ENCODE data around the gene CAMKMT. TPM values are rescaled to one million over a fixed set of nuclear protein-coding genes. Genes with fewer than 3 reads are reported as not detected.

CAMKMT gene
- total RNA-seq, 1 donor from 2014 or later: 5.8 TPM

- H3K27me3 ChIP-seq (ENCODE audit: control insufficient read depth, insufficient read depth, low read length): no peaks in the 10 kb centered on the region
- no peak for DNase-seq (ENCODE audit: low read depth)
- no peak for TF ChIP-seq CTCF (IDR thresholded peaks at IDR 0.05; ENCODE audit: insufficient read depth, low read length, poor library complexity, severe bottlenecking)
- no peaks in the 10 kb centered on the region for H3K36me3 ChIP-seq (ENCODE audit: control insufficient read depth, insufficient read depth, low read length)
- H3K4me3 ChIP-seq (ENCODE audit: low read depth, low read length): no peak overlapping the region
These were observed 118.3 kb downstream of the CAMKMT start for GRCh38 chr2:44480068-44480467.

- Histone ChIP-seq H3K27me3 (ENCODE audit: control insufficient read depth, insufficient read depth, low read length) (no peaks in the 10 kb centered on the region), H3K4me3 (ENCODE audit: low read depth, low read length) (no peak overlapping the region), H3K36me3 (ENCODE audit: control insufficient read depth, insufficient read depth, low read length) (no peaks in the 10 kb centered on the region)
- TF ChIP-seq CTCF (IDR thresholded peaks at IDR 0.05; ENCODE audit: insufficient read depth, low read length, poor library complexity, severe bottlenecking): no peak
- DNase-seq (ENCODE audit: low read depth): no peak
These were observed 125.3 kb downstream of the CAMKMT start for GRCh38 chr2:44487052-44487451.

GRCh38 chr2:44490726-44491125 is 129.0 kb downstream of the CAMKMT start:
- no peak for TF ChIP-seq CTCF (IDR thresholded peaks at IDR 0.05; ENCODE audit: insufficient read depth, low read length, poor library complexity, severe bottlenecking)
- H3K36me3 ChIP-seq (ENCODE audit: control insufficient read depth, insufficient read depth, low read length): no peaks in the 10 kb centered on the region
- DNase-seq (ENCODE audit: low read depth): no peak
- H3K4me3 ChIP-seq (ENCODE audit: low read depth, low read length): no peak overlapping the region
- H3K27me3 ChIP-seq (ENCODE audit: control insufficient read depth, insufficient read depth, low read length): no peaks in the 10 kb centered on the region

GRCh38 chr2:44494006-44494405 is 132.3 kb downstream of the CAMKMT start:
- TF ChIP-seq CTCF (IDR thresholded peaks at IDR 0.05; ENCODE audit: insufficient read depth, low read length, poor library complexity, severe bottlenecking): no peak
- no peaks in the 10 kb centered on the region for H3K36me3 ChIP-seq (ENCODE audit: control insufficient read depth, insufficient read depth, low read length)
- H3K4me3 ChIP-seq (ENCODE audit: low read depth, low read length): no peak overlapping the region
- no peak for DNase-seq (ENCODE audit: low read depth)
- H3K27me3 ChIP-seq (ENCODE audit: control insufficient read depth, insufficient read depth, low read length): no peaks in the 10 kb centered on the region

GRCh38 chr2:44495035-44495434 is 133.3 kb downstream of the CAMKMT start:
- Histone ChIP-seq H3K27me3 (ENCODE audit: control insufficient read depth, insufficient read depth, low read length) (no peaks in the 10 kb centered on the region), H3K4me3 (ENCODE audit: low read depth, low read length) (no peak overlapping the region), H3K36me3 (ENCODE audit: control insufficient read depth, insufficient read depth, low read length) (no peaks in the 10 kb centered on the region)
- no peak for TF ChIP-seq CTCF (IDR thresholded peaks at IDR 0.05; ENCODE audit: insufficient read depth, low read length, poor library complexity, severe bottlenecking)
- DNase-seq (ENCODE audit: low read depth): no peak

- no peak for TF ChIP-seq CTCF (IDR thresholded peaks at IDR 0.05; ENCODE audit: insufficient read depth, low read length, poor library complexity, severe bottlenecking)
- Histone ChIP-seq H3K27me3 (ENCODE audit: control insufficient read depth, insufficient read depth, low read length) (no peaks in the 10 kb centered on the region), H3K4me3 (ENCODE audit: low read depth, low read length) (no peak overlapping the region)
These were observed 133.8 kb downstream of the CAMKMT start for GRCh38 chr2:44495544-44495943.

More at GRCh38 chr2:44495544-44495943, 133.8 kb downstream of the CAMKMT start:
- DNase-seq (ENCODE audit: low read depth): no peak
- H3K36me3 ChIP-seq (ENCODE audit: control insufficient read depth, insufficient read depth, low read length): no peaks in the 10 kb centered on the region

Measured in kidney epithelial cell (primary cell).